Fibroblast of lung (primary cell): ENCODE measurements around the gene TOR4A.

Experiments used
- EZH2 ChIP-seq: IDR thresholded peaks from 2 replicates; pipeline ENCODE4 v1.5.1; 2012; ENCODE audit warnings: low read length, control low read depth, mild to moderate bottlenecking; ENCODE audit errors: missing control alignments
- TF ChIP-seq, protein P1 (sequence below), 2 donors: IDR thresholded peaks in 1 of 2; conservative IDR thresholded peaks in 1 of 2; 1 replicate in 1 of 2; 2 replicates in 1 of 2; pipeline ENCODE4 v1.5.1; 2011 to 2012; ENCODE audit warnings: low read length in 2 of 2, control low read depth in 1 of 2, inconsistent platforms in 1 of 2, low read depth in 1 of 2, mild to moderate bottlenecking in 1 of 2

DNA sequence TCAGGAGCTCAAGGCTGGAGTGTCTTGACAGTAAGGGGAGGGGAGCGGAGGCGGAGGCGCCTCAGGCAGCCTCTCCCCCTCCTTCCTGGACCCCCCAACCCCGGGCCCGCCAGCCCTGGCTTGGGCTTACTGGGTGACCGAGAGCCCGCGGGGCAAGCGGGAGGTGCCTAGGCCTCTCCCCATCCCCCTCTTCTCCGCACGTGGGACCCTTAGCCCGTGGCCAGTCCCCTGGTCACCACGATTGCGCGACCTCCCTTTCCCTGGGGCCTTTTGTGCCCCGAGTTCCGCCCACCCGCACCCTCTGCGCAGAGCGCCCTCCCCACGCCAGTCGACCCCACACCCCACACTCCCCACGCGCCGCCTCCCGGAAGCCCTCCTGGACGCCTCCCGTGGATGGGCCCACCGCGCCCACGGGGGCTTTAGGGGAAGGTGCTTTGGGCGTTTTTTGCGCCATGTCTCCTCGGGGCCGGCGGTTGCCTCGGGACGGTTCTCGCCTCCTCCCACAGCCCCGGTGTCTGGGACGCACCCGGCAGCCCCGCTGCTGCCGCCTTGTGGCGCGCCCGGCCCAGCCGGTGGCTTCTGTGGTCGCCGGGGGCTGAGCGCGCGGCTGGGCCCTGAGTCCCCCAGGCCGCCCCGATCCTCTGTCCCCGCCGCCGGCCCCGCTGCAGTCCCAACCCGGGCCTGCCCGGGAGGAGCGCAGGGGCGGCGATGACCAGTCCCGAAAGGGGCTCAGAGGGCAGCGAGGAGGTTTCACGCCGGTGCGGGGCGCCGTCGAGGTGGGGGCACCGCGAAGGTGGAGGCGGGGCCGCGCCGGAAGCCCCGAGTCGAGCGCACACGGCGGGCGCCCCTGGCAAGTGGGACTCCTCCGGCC lies 3.2 kb downstream of the TOR4A start:
- TF ChIP-seq, protein P1, sequence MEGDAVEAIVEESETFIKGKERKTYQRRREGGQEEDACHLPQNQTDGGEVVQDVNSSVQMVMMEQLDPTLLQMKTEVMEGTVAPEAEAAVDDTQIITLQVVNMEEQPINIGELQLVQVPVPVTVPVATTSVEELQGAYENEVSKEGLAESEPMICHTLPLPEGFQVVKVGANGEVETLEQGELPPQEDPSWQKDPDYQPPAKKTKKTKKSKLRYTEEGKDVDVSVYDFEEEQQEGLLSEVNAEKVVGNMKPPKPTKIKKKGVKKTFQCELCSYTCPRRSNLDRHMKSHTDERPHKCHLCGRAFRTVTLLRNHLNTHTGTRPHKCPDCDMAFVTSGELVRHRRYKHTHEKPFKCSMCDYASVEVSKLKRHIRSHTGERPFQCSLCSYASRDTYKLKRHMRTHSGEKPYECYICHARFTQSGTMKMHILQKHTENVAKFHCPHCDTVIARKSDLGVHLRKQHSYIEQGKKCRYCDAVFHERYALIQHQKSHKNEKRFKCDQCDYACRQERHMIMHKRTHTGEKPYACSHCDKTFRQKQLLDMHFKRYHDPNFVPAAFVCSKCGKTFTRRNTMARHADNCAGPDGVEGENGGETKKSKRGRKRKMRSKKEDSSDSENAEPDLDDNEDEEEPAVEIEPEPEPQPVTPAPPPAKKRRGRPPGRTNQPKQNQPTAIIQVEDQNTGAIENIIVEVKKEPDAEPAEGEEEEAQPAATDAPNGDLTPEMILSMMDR (conservative IDR thresholded peaks at IDR 0.05 in 1 of 2, IDR thresholded peaks at IDR 0.05 in 1 of 2; ENCODE audit: low read depth in 1 of 2, low read length in 2 of 2), result peak; percentile 25 to 33
- TF ChIP-seq EZH2, result no peak
